H1 (cell line): ENCODE results near the gene MEA1. TPM values are rescaled to one million over a fixed set of nuclear protein-coding genes. Genes with fewer than 3 reads are reported as not detected.

Experiments used
- CTCF ChIA-PET: fragments of 300-600 bp; sonication (Branson Sonifier 250); formaldehyde crosslinking; loops from one replicate; lab custom pipeline; 2021; ENCODE audit not compliant: partially characterized antibody; lab: Charles Lee
- POLR2A ChIA-PET: fragments of 300-600 bp; sonication (Branson Sonifier 250); formaldehyde crosslinking; loops from one replicate; lab custom pipeline; 2021; ENCODE audit warnings: inconsistent platforms; ENCODE audit not compliant: partially characterized antibody; lab: Charles Lee
- DNase-seq, 2 experiments: peaks; one replicate each; pipeline versions ENCODE4 v3.0.0 to v3.0.0-alpha.2; 2010 to 2022; ENCODE audit warnings: low spot score in 2 of 2, low read depth in 1 of 2, mixed read lengths in 1 of 2
- FAIRE-seq: peaks from 2 replicates; lab custom pipeline; 2011; peaks lifted over from hg19 to GRCh38; lab: Jason Lieb, UNC
- H2AFZ ChIP-seq: 2 replicates; pipeline ENCODE4 v1.8.1; 2012; ENCODE audit warnings: low read length, inconsistent platforms
- H2AK5ac ChIP-seq: 2 replicates; pipeline ENCODE4 v1.6.1; 2013; ENCODE audit warnings: low read depth, low read length
- H2BK120ac ChIP-seq: replicated peaks from 2 replicates; pipeline ENCODE3; 2013; ENCODE audit warnings: low read depth, low read length, inconsistent platforms
- H2BK12ac ChIP-seq: 2 replicates; pipeline ENCODE4 v1.6.1; 2013; ENCODE audit warnings: low read depth, low read length
- H2BK15ac ChIP-seq: 2 replicates; pipeline ENCODE4 v1.6.1; 2013; ENCODE audit warnings: low read length
- H2BK20ac ChIP-seq: 2 replicates; pipeline ENCODE4 v1.6.1; 2013; ENCODE audit warnings: low read length
- H2BK5ac ChIP-seq: 2 replicates; pipeline ENCODE4 v1.6.1; 2013; ENCODE audit warnings: low read depth, low read length
- H3K14ac ChIP-seq: 2 replicates; pipeline ENCODE4 v1.6.1; 2013; ENCODE audit warnings: inconsistent platforms; ENCODE audit not compliant: insufficient read length
- H3K18ac ChIP-seq: 2 replicates; pipeline ENCODE4 v1.6.1; 2013; ENCODE audit warnings: low read length; ENCODE audit errors: extremely low read depth
- H3K23ac ChIP-seq: 2 replicates; pipeline ENCODE4 v1.6.1; 2013; ENCODE audit warnings: inconsistent platforms; ENCODE audit not compliant: insufficient read length
- H3K23me2 ChIP-seq: 2 replicates; pipeline ENCODE4 v1.6.1; 2013; ENCODE audit warnings: low read depth, low read length
- H3K27ac ChIP-seq: 2 replicates; pipeline ENCODE4 v1.6.1; 2011; ENCODE audit warnings: low read depth, low read length, inconsistent platforms
- H3K27me3 ChIP-seq, 4 experiments: replicated peaks in 1 of 4; 1 replicate in 1 of 4; 2 replicates in 3 of 4; pipeline versions ENCODE4 v1.6.1 to v1.8.1; 2011 to 2013; ENCODE audit warnings: low read length in 3 of 4, mild to moderate bottlenecking in 3 of 4, inconsistent platforms in 2 of 4, mixed read lengths in 2 of 4, moderate library complexity in 1 of 4; ENCODE audit not compliant: control insufficient read depth in 3 of 4, insufficient read depth in 3 of 4; ENCODE audit errors: extremely low read depth in 1 of 4
- H3K36me3 ChIP-seq, 4 experiments: 2 replicates each; pipeline versions ENCODE4 v1.6.1 to v1.8.1; 2011 to 2013; ENCODE audit warnings: mild to moderate bottlenecking in 4 of 4, low read length in 3 of 4, moderate library complexity in 2 of 4, control low read depth in 1 of 4, inconsistent platforms in 1 of 4; ENCODE audit not compliant: insufficient read depth in 4 of 4, control insufficient read depth in 2 of 4
- H3K4ac ChIP-seq: replicated peaks from 2 replicates; pipeline ENCODE3; 2013; ENCODE audit warnings: low read length, low read depth, mixed read lengths, inconsistent platforms; ENCODE audit not compliant: insufficient read length
- H3K4me1 ChIP-seq, 4 experiments: replicated peaks in 1 of 4; 1 replicate in 1 of 4; 2 replicates in 3 of 4; pipeline versions ENCODE4 v1.6.1 to v1.8.1; 2011 to 2013; ENCODE audit warnings: low read length in 3 of 4, inconsistent platforms in 2 of 4, mixed read lengths in 1 of 4; ENCODE audit not compliant: insufficient read depth in 4 of 4, control insufficient read depth in 3 of 4
- H3K4me2 ChIP-seq, 2 experiments: 2 replicates each; pipeline versions ENCODE4 v1.6.1 to v1.8.1; 2011 to 2013; ENCODE audit warnings: low read depth in 2 of 2, low read length in 2 of 2, control low read depth in 1 of 2, inconsistent platforms in 1 of 2, mild to moderate bottlenecking in 1 of 2; ENCODE audit not compliant: insufficient read depth in 1 of 2
- H3K4me3 ChIP-seq, 4 experiments: fragments of 200-600, 300-600 bp in 1 of 4; sonication (generic), shearing (Covaris generic), sonication (Bioruptor Twin) in 1 of 4; 2 replicates each; pipeline versions ENCODE4 v1.5.1 to v1.8.1; 2011 to 2016; ENCODE audit warnings: low read length in 4 of 4, low read depth in 3 of 4, control low read depth in 2 of 4, inconsistent platforms in 2 of 4, mild to moderate bottlenecking in 2 of 4, mixed read lengths in 1 of 4, moderate library complexity in 1 of 4; ENCODE audit not compliant: insufficient read depth in 2 of 4; ENCODE audit errors: extremely low read depth in 1 of 4
- H3K56ac ChIP-seq: replicated peaks from 2 replicates; pipeline ENCODE3; 2013; ENCODE audit warnings: low read depth, mild to moderate bottlenecking, mixed read lengths, low read length, inconsistent platforms; ENCODE audit not compliant: insufficient read length
- H3K79me1 ChIP-seq: 2 replicates; pipeline ENCODE4 v1.6.1; 2013; ENCODE audit warnings: low read depth, low read length, control low read depth
- H3K79me2 ChIP-seq, 2 experiments: 2 replicates each; pipeline versions ENCODE4 v1.6.1 to v1.8.1; 2012 to 2013; ENCODE audit warnings: low read length in 2 of 2, mild to moderate bottlenecking in 2 of 2, inconsistent platforms in 1 of 2; ENCODE audit not compliant: insufficient read depth in 2 of 2, control insufficient read depth in 1 of 2
- H3K9ac ChIP-seq, 4 experiments: replicated peaks in 1 of 4; 1 replicate in 1 of 4; 2 replicates in 3 of 4; pipeline versions ENCODE4 v1.6.1 to v1.8.1; 2011 to 2013; ENCODE audit warnings: low read depth in 3 of 4, low read length in 3 of 4, control low read depth in 2 of 4, mild to moderate bottlenecking in 2 of 4, moderate library complexity in 2 of 4, inconsistent platforms in 1 of 4; ENCODE audit errors: extremely low read depth in 1 of 4
- H3K9me3 ChIP-seq, 2 experiments: 2 replicates each; pipeline versions ENCODE4 v1.6.1 to v1.8.1; 2012 to 2013; ENCODE audit warnings: mild to moderate bottlenecking in 2 of 2, moderate library complexity in 2 of 2, control low read depth in 1 of 2, inconsistent platforms in 1 of 2, low read depth in 1 of 2, low read length in 1 of 2, mixed read lengths in 1 of 2; ENCODE audit not compliant: insufficient read depth in 2 of 2
- H4K20me1 ChIP-seq, 2 experiments: replicated peaks in 1 of 2; 2 replicates each; pipeline versions ENCODE3 to v1.8.1; 2011 to 2013; ENCODE audit warnings: inconsistent platforms in 2 of 2, low read length in 2 of 2, mild to moderate bottlenecking in 1 of 2; ENCODE audit not compliant: insufficient read depth in 2 of 2, control insufficient read depth in 1 of 2
- H4K5ac ChIP-seq: 2 replicates; pipeline ENCODE4 v1.6.1; 2013; ENCODE audit warnings: low read length, low read depth, mixed read lengths, inconsistent platforms; ENCODE audit not compliant: insufficient read length
- H4K8ac ChIP-seq: 2 replicates; pipeline ENCODE4 v1.8.0; 2013; ENCODE audit warnings: mild to moderate bottlenecking, moderate library complexity, low read length, inconsistent platforms; ENCODE audit not compliant: insufficient read depth; ENCODE audit errors: extremely low read depth
- H4K91ac ChIP-seq: replicated peaks from 2 replicates; pipeline ENCODE3; 2013; ENCODE audit warnings: low read length, mixed read lengths, inconsistent platforms; ENCODE audit not compliant: insufficient read length
- ASH2L ChIP-seq: fragments of 200-600, 300-600 bp; sonication (generic); IDR thresholded peaks from one replicate; pipeline ENCODE4 v1.7.1; 2017; ENCODE audit warnings: low read length
- MAFK ChIP-seq: IDR thresholded peaks from 2 replicates; pipeline ENCODE4 v1.6.1; 2012; ENCODE audit warnings: low read depth, mild to moderate bottlenecking, improper control_type of control experiment, low read length
- PHF8 ChIP-seq: fragments of 200-600 bp; sonication (generic); conservative IDR thresholded peaks from 2 replicates; pipeline ENCODE4 v1.7.1; 2012; ENCODE audit warnings: low read depth, mild to moderate bottlenecking, inconsistent platforms, low read length, moderate library complexity
- TAF1 ChIP-seq: IDR thresholded peaks from 2 replicates; pipeline ENCODE4 v1.6.1; 2011; ENCODE audit warnings: mild to moderate bottlenecking, low read depth, low read length
- WGBS, 2 experiments: shearing (Covaris generic) in 1 of 2; methylation state at CpG; one replicate each; pipeline versions ENCODE4 v1.1.6 to v1.1.7; 2013 to 2015; ENCODE audit warnings: low lambda C conversion rate in 2 of 2, mixed read lengths in 2 of 2, inconsistent platforms in 1 of 2, low coverage in 1 of 2, missing lambda C conversion rate in 1 of 2; ENCODE audit not compliant: insufficient replicate concordance in 2 of 2, insufficient coverage in 1 of 2, insufficient read length in 1 of 2; ENCODE audit errors: extremely low coverage in 1 of 2, missing lambda C conversion rate in 1 of 2; 5-methylcytosine and 5-hydroxymethylcytosine counted together
- polyA plus RNA-seq, 7 experiments: library from polyadenylated mRNA; depleted of rRNA in 3 of 7; stranded (reverse) in 5 of 7; unstranded in 2 of 7; fragments of >200 nt in 5 of 7; fragments of 200-250 nt in 2 of 7; gene quantifications; 1 replicate in 5 of 7; 2 replicates in 1 of 7; 4 replicates in 1 of 7; pipeline versions ENCODE4 v1.2.1 to v1.2.3, GENCODE V29; 2011 to 2013; ENCODE audit warnings: missing spikeins in 2 of 7, mixed read lengths in 2 of 7
- total RNA-seq: library from RNA; stranded (reverse); fragmentation: NEBNext Ultra II Directional; extraction: Animal tissue kit (Norgen Biotek cat#: 25700); gene quantifications from 2 replicates; pipeline ENCODE4 v1.2.1, GENCODE V29; 2021
- TF ChIP-seq, protein P1 (sequence below), 3 experiments: IDR thresholded peaks; 1 replicate in 2 of 3; 2 replicates in 1 of 3; pipeline versions ENCODE4 v1.5.1 to v1.6.1; 2011; ENCODE audit warnings: low read length in 3 of 3, mild to moderate bottlenecking in 3 of 3, inconsistent platforms in 2 of 3, low read depth in 1 of 3, moderate library complexity in 1 of 3; ENCODE audit not compliant: insufficient read depth in 1 of 3; ENCODE audit errors: control extremely low read depth in 1 of 3
- TF ChIP-seq, protein P2 (sequence below): IDR thresholded peaks from 2 replicates; pipeline ENCODE4 v1.6.1; 2012; ENCODE audit warnings: low read length, inconsistent platforms

MEA1 gene
- total and polyA plus RNA-seq, 2 of the 8 experiments (the other 6 are each of a cell fraction or from before 2014, with no cell fraction given), result 94.2 to 96.4 TPM

DNA sequence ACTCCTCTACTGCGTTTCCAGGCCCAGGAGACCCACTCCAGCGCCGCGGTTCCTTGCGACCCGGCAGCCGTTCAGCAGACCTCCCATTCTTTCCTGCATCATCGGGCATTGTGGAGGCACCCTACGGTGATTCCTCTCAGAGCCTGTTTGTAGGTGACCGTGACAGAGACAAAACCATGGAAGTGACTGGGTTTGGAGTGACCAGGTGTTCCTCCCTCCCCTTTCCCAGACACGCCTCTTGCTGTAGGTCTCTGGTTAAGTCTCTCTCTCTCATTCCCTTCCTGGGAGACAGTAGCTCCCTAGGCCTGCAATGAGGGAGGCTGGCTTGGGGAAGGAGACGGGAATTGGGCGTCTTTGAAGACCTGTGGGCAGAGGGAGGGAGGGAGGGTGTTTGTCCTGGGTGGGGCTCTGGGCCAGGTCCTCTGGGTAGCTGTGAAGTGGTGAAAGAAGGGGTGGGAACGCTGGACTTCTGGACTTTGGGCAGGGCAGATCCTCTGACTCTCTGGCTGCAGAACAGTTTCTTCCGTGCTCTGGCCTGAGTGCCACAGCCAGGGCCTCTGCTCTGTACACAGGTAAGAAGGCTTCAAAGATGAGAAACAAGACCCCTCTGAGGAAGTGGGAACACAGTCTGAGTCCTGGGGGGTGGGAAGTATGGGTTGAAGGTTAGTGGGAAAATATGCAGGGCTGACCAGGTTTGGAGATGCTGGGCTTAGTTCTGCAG is 46.4 kb upstream of the MEA1 start:
- CTCF ChIA-PET, result interaction anchor here (0.6 to 3.1 kb wide), 7 partner anchors 9 to 96 kb away, joined by 3 to 20 read pairs (median 4); no protein-coding TSS in a partner anchor
- Histone ChIP-seq H3K23ac (no peak overlapping the region), H2AFZ (no peak overlapping the region; the same call in 1 of the 2 replicates), H3K23me2 (peaks cover 10% of the 10 kb centered on the region; the same call in 1 of the 2 replicates), H2BK20ac (no peak overlapping the region), H3K4ac (no peak overlapping the region), H2AK5ac (no peak overlapping the region), H3K4me3 (peak overlapping the region; percentile 90 to 99 (median 98)), H3K56ac (no peak overlapping the region), H2BK120ac (no peak overlapping the region), H2BK15ac (no peak overlapping the region), H4K91ac (no peak overlapping the region), H3K79me1 (peaks cover 14% of the 10 kb centered on the region), H2BK12ac (0 out of 2 replicates have a peak overlapping the region, but pooled peaks have one; percentile 18), H3K79me2 (peaks cover 6 to 16% of the 10 kb centered on the region in 2 experiments; a peak in 3 of 4 replicates), H2BK5ac (peak overlapping the region; percentile 81), H3K4me2 (peak overlapping the region; percentile 74 to 83), H4K20me1 (no peaks in the 10 kb centered on the region), H3K4me1 (peaks cover 4 to 10% (median 5%) of the 10 kb centered on the region in 4 experiments; a peak in 5 of 7 replicates), H3K27ac (peak overlapping the region; percentile 89; the same call in 1 of the 2 replicates), H3K27me3 (no peaks in the 10 kb centered on the region), H3K36me3 (peaks cover 3 to 16% (median 11%) of the 10 kb centered on the region in 4 experiments; a peak in 6 of 8 replicates), H4K8ac (no peak overlapping the region), H3K14ac (no peak overlapping the region), H3K9ac (peak overlapping the region; percentile 15 to 91 (median 60); a peak in 6 of 7 replicates), H3K9me3 (no peaks in the 10 kb centered on the region), H4K5ac (peak overlapping the region; percentile 45), H3K18ac (no peak overlapping the region)
- POLR2A ChIA-PET, result interaction anchor here (0.8 to 3.5 kb wide), 24 partner anchors 8 to 309 kb away, joined by 3 to 19 read pairs (median 4); partner anchors contain the start of genes CNPY3, PPP2R5D, PTK7 and ZNF318
- DNase-seq, result no peak
- FAIRE-seq, result no peak
- 10% methylated on average over 15 of the region's 15 CpGs; no CpG with 5 or more reads in 1 of the 2 experiments for WGBS, 2 experiments
- TF ChIP-seq TAF1, result peak; percentile 16; the same call in 1 of the 2 replicates
- TF ChIP-seq, protein P1, sequence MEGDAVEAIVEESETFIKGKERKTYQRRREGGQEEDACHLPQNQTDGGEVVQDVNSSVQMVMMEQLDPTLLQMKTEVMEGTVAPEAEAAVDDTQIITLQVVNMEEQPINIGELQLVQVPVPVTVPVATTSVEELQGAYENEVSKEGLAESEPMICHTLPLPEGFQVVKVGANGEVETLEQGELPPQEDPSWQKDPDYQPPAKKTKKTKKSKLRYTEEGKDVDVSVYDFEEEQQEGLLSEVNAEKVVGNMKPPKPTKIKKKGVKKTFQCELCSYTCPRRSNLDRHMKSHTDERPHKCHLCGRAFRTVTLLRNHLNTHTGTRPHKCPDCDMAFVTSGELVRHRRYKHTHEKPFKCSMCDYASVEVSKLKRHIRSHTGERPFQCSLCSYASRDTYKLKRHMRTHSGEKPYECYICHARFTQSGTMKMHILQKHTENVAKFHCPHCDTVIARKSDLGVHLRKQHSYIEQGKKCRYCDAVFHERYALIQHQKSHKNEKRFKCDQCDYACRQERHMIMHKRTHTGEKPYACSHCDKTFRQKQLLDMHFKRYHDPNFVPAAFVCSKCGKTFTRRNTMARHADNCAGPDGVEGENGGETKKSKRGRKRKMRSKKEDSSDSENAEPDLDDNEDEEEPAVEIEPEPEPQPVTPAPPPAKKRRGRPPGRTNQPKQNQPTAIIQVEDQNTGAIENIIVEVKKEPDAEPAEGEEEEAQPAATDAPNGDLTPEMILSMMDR (IDR thresholded peaks at IDR 0.05; ENCODE audit: control extremely low read depth in 1 of 3, insufficient read depth in 1 of 3, low read depth in 1 of 3, low read length in 3 of 3), result no peak
- no peak for TF ChIP-seq MAFK
- TF ChIP-seq PHF8, result peak; percentile 4; the same call in 1 of the 2 replicates
- TF ChIP-seq, protein P2, sequence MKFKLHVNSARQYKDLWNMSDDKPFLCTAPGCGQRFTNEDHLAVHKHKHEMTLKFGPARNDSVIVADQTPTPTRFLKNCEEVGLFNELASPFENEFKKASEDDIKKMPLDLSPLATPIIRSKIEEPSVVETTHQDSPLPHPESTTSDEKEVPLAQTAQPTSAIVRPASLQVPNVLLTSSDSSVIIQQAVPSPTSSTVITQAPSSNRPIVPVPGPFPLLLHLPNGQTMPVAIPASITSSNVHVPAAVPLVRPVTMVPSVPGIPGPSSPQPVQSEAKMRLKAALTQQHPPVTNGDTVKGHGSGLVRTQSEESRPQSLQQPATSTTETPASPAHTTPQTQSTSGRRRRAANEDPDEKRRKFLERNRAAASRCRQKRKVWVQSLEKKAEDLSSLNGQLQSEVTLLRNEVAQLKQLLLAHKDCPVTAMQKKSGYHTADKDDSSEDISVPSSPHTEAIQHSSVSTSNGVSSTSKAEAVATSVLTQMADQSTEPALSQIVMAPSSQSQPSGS, result no peak
- TF ChIP-seq ASH2L, result peak; percentile 5
